Neural cell (in vitro differentiated cells): ENCODE measurements around the gene DAP. TPM values are rescaled to one million over a fixed set of nuclear protein-coding genes. Genes with fewer than 3 reads are reported as not detected.
"Not testable (repeated sequence)": the region's sequence is repeated elsewhere in the genome, so short reads cannot be mapped to it uniquely, and the experiment has no call there.

Source experiments
- H2AFZ ChIP-seq: fragments of 200-600, 300-800 bp; sonication (generic), shearing (Covaris generic); 2 replicates; pipeline ENCODE4 v1.6.0; 2014; ENCODE audit warnings: low read depth, mild to moderate bottlenecking, antibody characterized with exemption, low read length, moderate library complexity
- H3F3A ChIP-seq: fragments of 200-600 bp; shearing (Covaris generic); 2 replicates; pipeline ENCODE4 v1.6.1; 2016; ENCODE audit warnings: mild to moderate bottlenecking, moderate library complexity, mixed read lengths, antibody characterized with exemption, low read length; ENCODE audit not compliant: insufficient read depth, poor library complexity, severe bottlenecking
- H3K27ac ChIP-seq: fragments of 200-600, 300-800 bp; sonication (generic), shearing (Covaris generic); 2 replicates; pipeline ENCODE4 v1.5.1; 2014; ENCODE audit warnings: mild to moderate bottlenecking, low read length, moderate library complexity
- H3K27me3 ChIP-seq: fragments of 300-800, 200-600 bp; sonication (generic), shearing (Covaris generic); 2 replicates; pipeline ENCODE4 v1.6.0; 2014; ENCODE audit warnings: mild to moderate bottlenecking, low read depth, low read length, moderate library complexity; ENCODE audit not compliant: insufficient read depth
- H3K36me3 ChIP-seq: fragments of 300-800, 200-600 bp; sonication (generic), shearing (Covaris generic); 2 replicates; pipeline ENCODE4 v1.5.1; 2014; ENCODE audit warnings: mild to moderate bottlenecking, antibody characterized with exemption, low read length, moderate library complexity; ENCODE audit not compliant: insufficient read depth
- H3K4me2 ChIP-seq: fragments of 300-800, 200-600 bp; sonication (generic), shearing (Covaris generic); 2 replicates; pipeline ENCODE4 v1.6.0; 2014; ENCODE audit warnings: mild to moderate bottlenecking, low read length
- H3K4me3 ChIP-seq: fragments of 300-800, 200-600 bp; sonication (generic), shearing (Covaris generic); 2 replicates; pipeline ENCODE4 v1.5.1; 2014; ENCODE audit warnings: mild to moderate bottlenecking, low read length, moderate library complexity
- H3K79me2 ChIP-seq: fragments of 200-600 bp; shearing (Covaris generic); replicated peaks from 2 replicates; pipeline ENCODE4 v1.6.0; 2014; ENCODE audit warnings: mild to moderate bottlenecking, low read length, moderate library complexity; ENCODE audit not compliant: insufficient read depth
- H3K9ac ChIP-seq: fragments of 300-800, 200-600 bp; sonication (generic), shearing (Covaris generic); 2 replicates; pipeline ENCODE4 v1.6.1; 2016; ENCODE audit warnings: mild to moderate bottlenecking, low read length, mixed read lengths
- H3K9me2 ChIP-seq: fragments of 200-600 bp; shearing (Covaris generic); 2 replicates; pipeline ENCODE4 v1.6.1; 2016; ENCODE audit warnings: mild to moderate bottlenecking, low read length, mixed read lengths; ENCODE audit not compliant: insufficient read depth
- H3K9me3 ChIP-seq: fragments of 200-600, 300-800 bp; sonication (generic), shearing (Covaris generic); 2 replicates; pipeline ENCODE4 v1.6.1; 2016; ENCODE audit warnings: mild to moderate bottlenecking, mixed run types, low read length, moderate library complexity, mixed read lengths
- H4K20me1 ChIP-seq: fragments of 200-600 bp; shearing (Covaris generic); 2 replicates; pipeline ENCODE4 v1.6.1; 2016; ENCODE audit warnings: mild to moderate bottlenecking, mixed run types; ENCODE audit not compliant: insufficient read depth
- EP300 ChIP-seq: fragments of 450-650 bp; conservative IDR thresholded peaks from 2 replicates; pipeline ENCODE4 v1.6.1; 2014; ENCODE audit warnings: antibody characterized with exemption, mild to moderate bottlenecking, moderate library complexity; ENCODE audit not compliant: poor library complexity, severe bottlenecking
- EZH2 ChIP-seq: fragments of 200-600, 300-800 bp; shearing (Covaris generic), sonication (generic); IDR thresholded peaks from 2 replicates; pipeline ENCODE4 v1.6.1; 2014; ENCODE audit warnings: antibody characterized with exemption, low read length, borderline replicate concordance, mild to moderate bottlenecking; ENCODE audit not compliant: insufficient read depth, poor library complexity, severe bottlenecking
- MXI1 ChIP-seq: fragments of 450-650 bp; conservative IDR thresholded peaks from 2 replicates; pipeline ENCODE4 v1.6.1; 2014; ENCODE audit warnings: antibody characterized with exemption, mild to moderate bottlenecking; ENCODE audit not compliant: poor library complexity, severe bottlenecking
- POLR2AphosphoS5 ChIP-seq: IDR thresholded peaks from 2 replicates; pipeline ENCODE4 v1.6.1; 2012
- RAD21 ChIP-seq: fragments of 450-650 bp; conservative IDR thresholded peaks from 2 replicates; pipeline ENCODE4 v1.6.1; 2014; ENCODE audit warnings: antibody characterized with exemption, mild to moderate bottlenecking, moderate library complexity
- REST ChIP-seq: IDR thresholded peaks from 2 replicates; pipeline ENCODE4 v1.6.1; 2012; ENCODE audit warnings: borderline replicate concordance
- SMC3 ChIP-seq: fragments of 450-650 bp; conservative IDR thresholded peaks from 2 replicates; pipeline ENCODE4 v1.6.1; 2014; ENCODE audit warnings: antibody characterized with exemption, mild to moderate bottlenecking, moderate library complexity; ENCODE audit not compliant: poor library complexity
- TAF1 ChIP-seq: IDR thresholded peaks from 2 replicates; pipeline ENCODE4 v1.6.1; 2012; ENCODE audit warnings: low read depth
- polyA plus RNA-seq: library from polyadenylated mRNA; depleted of rRNA; stranded (reverse); fragments of >200 nt; gene quantifications from 2 replicates; pipeline ENCODE4 v1.2.3, GENCODE V29; 2014
- TF ChIP-seq, protein P1 (sequence below): fragments of 450-650 bp; IDR thresholded peaks from 2 replicates; pipeline ENCODE4 v1.5.1; 2014; ENCODE audit warnings: antibody characterized with exemption, mild to moderate bottlenecking, moderate library complexity; ENCODE audit not compliant: poor library complexity, severe bottlenecking

DAP gene
- polyA plus RNA-seq, 1 donor from 2014 or later: 9.3 TPM

GRCh38 chr5:10724781-10725507, 36.1 kb downstream of the DAP start:
- Histone ChIP-seq H3K27me3 (no peaks in the 10 kb centered on the region), H3K9ac (no peak overlapping the region), H3K79me2 (no peaks in the 10 kb centered on the region), H3K36me3 (no peaks in the 10 kb centered on the region), H3F3A (no peaks in the 10 kb centered on the region), H3K27ac (no peak overlapping the region), H4K20me1 (no peaks in the 10 kb centered on the region), H2AFZ (no peak overlapping the region), H3K4me3 (no peak overlapping the region), H3K9me2 (no peaks in the 10 kb centered on the region), H3K9me3 (no peaks in the 10 kb centered on the region), H3K4me2 (no peak overlapping the region)
- TF ChIP-seq POLR2AphosphoS5 (no peak), RAD21 (no peak), MXI1 (no peak), SMC3 (no peak), EZH2 (no peak), REST (no peak), EP300 (no peak)
- TF ChIP-seq, protein P1, sequence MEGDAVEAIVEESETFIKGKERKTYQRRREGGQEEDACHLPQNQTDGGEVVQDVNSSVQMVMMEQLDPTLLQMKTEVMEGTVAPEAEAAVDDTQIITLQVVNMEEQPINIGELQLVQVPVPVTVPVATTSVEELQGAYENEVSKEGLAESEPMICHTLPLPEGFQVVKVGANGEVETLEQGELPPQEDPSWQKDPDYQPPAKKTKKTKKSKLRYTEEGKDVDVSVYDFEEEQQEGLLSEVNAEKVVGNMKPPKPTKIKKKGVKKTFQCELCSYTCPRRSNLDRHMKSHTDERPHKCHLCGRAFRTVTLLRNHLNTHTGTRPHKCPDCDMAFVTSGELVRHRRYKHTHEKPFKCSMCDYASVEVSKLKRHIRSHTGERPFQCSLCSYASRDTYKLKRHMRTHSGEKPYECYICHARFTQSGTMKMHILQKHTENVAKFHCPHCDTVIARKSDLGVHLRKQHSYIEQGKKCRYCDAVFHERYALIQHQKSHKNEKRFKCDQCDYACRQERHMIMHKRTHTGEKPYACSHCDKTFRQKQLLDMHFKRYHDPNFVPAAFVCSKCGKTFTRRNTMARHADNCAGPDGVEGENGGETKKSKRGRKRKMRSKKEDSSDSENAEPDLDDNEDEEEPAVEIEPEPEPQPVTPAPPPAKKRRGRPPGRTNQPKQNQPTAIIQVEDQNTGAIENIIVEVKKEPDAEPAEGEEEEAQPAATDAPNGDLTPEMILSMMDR: no peak

- Histone ChIP-seq H3K9ac (no peak overlapping the region), H3K9me2 (no peaks in the 10 kb centered on the region), H3K4me2 (no peak overlapping the region), H3K36me3 (no peaks in the 10 kb centered on the region), H3K79me2 (no peaks in the 10 kb centered on the region), H3K27ac (no peak overlapping the region), H3F3A (no peaks in the 10 kb centered on the region), H3K27me3 (no peaks in the 10 kb centered on the region), H4K20me1 (no peaks in the 10 kb centered on the region), H3K9me3 (no peaks in the 10 kb centered on the region), H2AFZ (no peak overlapping the region), H3K4me3 (no peak overlapping the region)
- TF ChIP-seq EZH2 (no peak), TAF1 (no peak), SMC3 (no peak), RAD21 (no peak)
- TF ChIP-seq, protein P1: no peak
Measured at GRCh38 chr5:10723514-10723913, 37.5 kb downstream of the DAP start.

DNA sequence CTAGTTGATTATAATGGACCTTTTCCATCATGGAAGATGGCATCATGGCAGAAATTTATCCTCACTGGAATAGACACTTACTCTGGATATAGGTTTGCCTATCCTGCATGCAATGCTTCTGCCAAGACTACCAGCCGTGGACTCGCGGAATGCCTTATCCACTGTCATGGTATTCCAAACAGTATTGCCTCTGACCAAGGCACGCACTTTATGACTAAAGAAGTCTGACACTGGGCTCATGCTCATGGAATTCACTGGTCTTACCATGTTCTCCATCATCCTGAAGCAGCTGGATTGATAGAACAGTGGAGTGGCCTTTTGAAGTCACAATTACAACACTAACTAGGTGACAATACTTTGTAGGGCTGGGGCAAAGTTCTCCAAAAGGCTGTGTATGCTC, 40.3 kb downstream of the DAP start:
- H4K20me1 ChIP-seq, H3K4me3 ChIP-seq, H3K9me3 ChIP-seq, H3K27ac ChIP-seq, H3K9ac ChIP-seq, H3F3A ChIP-seq, H2AFZ ChIP-seq, H3K36me3 ChIP-seq, H3K79me2 ChIP-seq, H3K4me2 ChIP-seq, H3K9me2 ChIP-seq, H3K27me3 ChIP-seq: not testable (repeated sequence)
